ENCODE measurements around the gene SLC24A3.

SLC24A3 gene

DNA sequence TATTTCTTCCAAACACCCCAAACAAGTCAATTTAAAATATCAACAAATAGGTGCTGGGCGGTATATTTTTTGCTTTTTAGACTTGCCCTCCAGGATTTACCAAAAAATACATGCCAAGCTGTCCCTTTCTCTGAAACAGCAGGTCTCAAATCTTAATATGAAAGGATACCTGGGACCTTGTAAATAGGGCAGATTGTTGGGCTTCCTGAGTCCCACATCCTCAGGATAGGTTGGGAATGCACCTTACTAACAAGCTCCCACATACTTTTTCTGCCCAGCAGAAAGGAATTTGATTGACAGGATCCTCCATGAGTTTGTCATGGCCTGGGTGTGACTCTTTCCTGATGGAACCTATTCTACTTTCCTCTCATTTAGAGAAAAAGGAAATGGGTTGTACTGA lies 4.9 kb upstream of the SLC24A3 start:
- Histone ChIP-seq H3K4me2 (ENCODE audit: low read length) (no peak overlapping the region), H4K20me1 (ENCODE audit: insufficient read depth, low read length) (no peaks in the 10 kb centered on the region), H3K79me2 (ENCODE audit: low read length) (no peaks in the 10 kb centered on the region), H3K27me3 (ENCODE audit: low read depth, low read length) (peaks cover 60% of the 10 kb centered on the region), H2AFZ (ENCODE audit: low read depth, low read length) (no peak overlapping the region), H3K4me1 (ENCODE audit: low read length) (no peaks in the 10 kb centered on the region), H3K36me3 (replicated peaks; ENCODE audit: low read depth, low read length) (no peaks in the 10 kb centered on the region), H3K9ac (ENCODE audit: low read length) (no peak overlapping the region), H3K9me3 (ENCODE audit: insufficient read depth, low read length) (no peaks in the 10 kb centered on the region), H3K4me3 (ENCODE audit: low read length) (no peak overlapping the region), H3K27ac (ENCODE audit: low read length) (no peak overlapping the region)
- TF ChIP-seq, protein P1, sequence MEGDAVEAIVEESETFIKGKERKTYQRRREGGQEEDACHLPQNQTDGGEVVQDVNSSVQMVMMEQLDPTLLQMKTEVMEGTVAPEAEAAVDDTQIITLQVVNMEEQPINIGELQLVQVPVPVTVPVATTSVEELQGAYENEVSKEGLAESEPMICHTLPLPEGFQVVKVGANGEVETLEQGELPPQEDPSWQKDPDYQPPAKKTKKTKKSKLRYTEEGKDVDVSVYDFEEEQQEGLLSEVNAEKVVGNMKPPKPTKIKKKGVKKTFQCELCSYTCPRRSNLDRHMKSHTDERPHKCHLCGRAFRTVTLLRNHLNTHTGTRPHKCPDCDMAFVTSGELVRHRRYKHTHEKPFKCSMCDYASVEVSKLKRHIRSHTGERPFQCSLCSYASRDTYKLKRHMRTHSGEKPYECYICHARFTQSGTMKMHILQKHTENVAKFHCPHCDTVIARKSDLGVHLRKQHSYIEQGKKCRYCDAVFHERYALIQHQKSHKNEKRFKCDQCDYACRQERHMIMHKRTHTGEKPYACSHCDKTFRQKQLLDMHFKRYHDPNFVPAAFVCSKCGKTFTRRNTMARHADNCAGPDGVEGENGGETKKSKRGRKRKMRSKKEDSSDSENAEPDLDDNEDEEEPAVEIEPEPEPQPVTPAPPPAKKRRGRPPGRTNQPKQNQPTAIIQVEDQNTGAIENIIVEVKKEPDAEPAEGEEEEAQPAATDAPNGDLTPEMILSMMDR (IDR thresholded peaks at IDR 0.05; ENCODE audit: low read depth, low read length): no peak
- TF ChIP-seq EZH2phosphoT487 (IDR thresholded peaks at IDR 0.05; ENCODE audit: low read depth): no peak

DNA sequence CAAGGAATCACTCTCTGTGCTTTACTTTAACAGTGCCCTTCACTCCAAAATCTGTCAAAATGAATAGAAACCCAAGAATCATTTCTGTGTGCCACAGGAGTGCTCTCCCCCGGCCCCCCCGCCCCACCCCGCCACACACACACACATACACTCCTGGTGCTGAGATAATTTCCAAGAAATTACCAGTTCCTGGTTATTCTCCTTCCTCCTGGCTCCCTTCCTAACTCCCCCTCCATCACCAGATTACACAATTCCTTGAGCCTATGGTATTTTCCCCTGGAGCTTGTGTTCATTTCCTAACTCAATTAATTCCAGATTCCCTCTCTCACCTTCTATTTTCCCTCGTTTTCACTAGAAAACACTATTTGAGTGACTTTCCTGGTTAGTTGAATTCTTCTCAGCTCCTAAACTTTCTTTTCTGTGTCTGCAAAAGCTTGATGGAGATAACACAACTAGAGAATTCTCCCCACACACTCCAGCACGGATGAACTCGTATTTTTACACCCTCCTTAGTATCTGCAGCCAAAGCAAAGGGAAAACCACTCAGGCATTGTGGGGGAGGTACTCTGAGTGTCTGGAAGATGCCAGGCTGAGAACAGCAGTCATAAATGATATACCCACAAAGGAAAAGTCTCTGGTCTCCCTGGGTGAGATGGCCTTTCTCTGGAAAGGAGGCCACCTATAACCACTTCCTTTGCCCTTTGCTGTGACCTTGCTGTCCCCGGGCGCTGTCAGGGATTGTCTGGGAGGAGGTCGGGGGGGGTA lies 1.9 kb upstream of the SLC24A3 start:
- no peaks in the 10 kb centered on the region for H3K79me2 ChIP-seq (ENCODE audit: low read length)
- H2AFZ ChIP-seq (ENCODE audit: low read depth, low read length): no peak overlapping the region
- peaks cover 15% of the 10 kb centered on the region for H3K4me1 ChIP-seq (ENCODE audit: low read length)
- no peaks in the 10 kb centered on the region for H3K36me3 ChIP-seq (replicated peaks; ENCODE audit: low read depth, low read length)
- peaks cover 54% of the 10 kb centered on the region for H3K27me3 ChIP-seq (ENCODE audit: low read depth, low read length)
- H3K9me3 ChIP-seq (ENCODE audit: insufficient read depth, low read length): no peaks in the 10 kb centered on the region
- no peak overlapping the region for H3K27ac ChIP-seq (ENCODE audit: low read length)
- no peak overlapping the region for H3K9ac ChIP-seq (ENCODE audit: low read length)
- TF ChIP-seq, protein P1 (IDR thresholded peaks at IDR 0.05; ENCODE audit: low read depth, low read length): no peak
- TF ChIP-seq EZH2phosphoT487 (IDR thresholded peaks at IDR 0.05; ENCODE audit: low read depth): no peak
- no peaks in the 10 kb centered on the region for H4K20me1 ChIP-seq (ENCODE audit: insufficient read depth, low read length)
- H3K4me3 ChIP-seq (ENCODE audit: low read length): no peak overlapping the region
- H3K4me2 ChIP-seq (ENCODE audit: low read length): no peak overlapping the region

DNA sequence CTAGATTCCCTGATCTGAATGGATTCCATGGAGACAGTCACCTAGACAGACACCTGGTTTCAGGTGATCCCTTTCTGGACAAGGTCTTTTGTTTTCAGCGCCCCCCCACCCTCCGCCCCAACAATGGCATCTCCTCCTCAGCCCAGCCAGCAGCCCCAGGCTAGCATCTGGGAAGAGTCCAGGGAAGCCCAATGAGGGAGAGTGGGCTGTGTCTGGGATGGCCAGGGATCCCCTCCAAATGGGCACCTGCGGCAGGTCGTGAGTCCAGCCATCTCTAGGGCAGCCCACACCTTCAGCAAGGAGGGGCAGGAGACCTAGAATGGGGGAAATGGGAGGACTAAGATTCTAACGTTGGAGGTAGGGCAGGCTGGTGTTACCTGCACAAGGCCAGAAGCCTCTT lies 1.2 kb upstream of the SLC24A3 start:
- Histone ChIP-seq H3K36me3 (replicated peaks; ENCODE audit: low read depth, low read length) (no peaks in the 10 kb centered on the region), H3K27ac (ENCODE audit: low read length) (no peak overlapping the region), H3K79me2 (ENCODE audit: low read length) (no peaks in the 10 kb centered on the region), H3K4me2 (ENCODE audit: low read length) (no peak overlapping the region), H4K20me1 (ENCODE audit: insufficient read depth, low read length) (no peaks in the 10 kb centered on the region), H3K4me1 (ENCODE audit: low read length) (peaks cover 15% of the 10 kb centered on the region), H3K9me3 (ENCODE audit: insufficient read depth, low read length) (no peaks in the 10 kb centered on the region), H2AFZ (ENCODE audit: low read depth, low read length) (no peak overlapping the region), H3K9ac (ENCODE audit: low read length) (no peak overlapping the region), H3K27me3 (ENCODE audit: low read depth, low read length) (peaks cover 59% of the 10 kb centered on the region), H3K4me3 (ENCODE audit: low read length) (no peak overlapping the region)
- TF ChIP-seq EZH2phosphoT487 (IDR thresholded peaks at IDR 0.05; ENCODE audit: low read depth): no peak
- TF ChIP-seq, protein P1 (IDR thresholded peaks at IDR 0.05; ENCODE audit: low read depth, low read length): no peak

DNA sequence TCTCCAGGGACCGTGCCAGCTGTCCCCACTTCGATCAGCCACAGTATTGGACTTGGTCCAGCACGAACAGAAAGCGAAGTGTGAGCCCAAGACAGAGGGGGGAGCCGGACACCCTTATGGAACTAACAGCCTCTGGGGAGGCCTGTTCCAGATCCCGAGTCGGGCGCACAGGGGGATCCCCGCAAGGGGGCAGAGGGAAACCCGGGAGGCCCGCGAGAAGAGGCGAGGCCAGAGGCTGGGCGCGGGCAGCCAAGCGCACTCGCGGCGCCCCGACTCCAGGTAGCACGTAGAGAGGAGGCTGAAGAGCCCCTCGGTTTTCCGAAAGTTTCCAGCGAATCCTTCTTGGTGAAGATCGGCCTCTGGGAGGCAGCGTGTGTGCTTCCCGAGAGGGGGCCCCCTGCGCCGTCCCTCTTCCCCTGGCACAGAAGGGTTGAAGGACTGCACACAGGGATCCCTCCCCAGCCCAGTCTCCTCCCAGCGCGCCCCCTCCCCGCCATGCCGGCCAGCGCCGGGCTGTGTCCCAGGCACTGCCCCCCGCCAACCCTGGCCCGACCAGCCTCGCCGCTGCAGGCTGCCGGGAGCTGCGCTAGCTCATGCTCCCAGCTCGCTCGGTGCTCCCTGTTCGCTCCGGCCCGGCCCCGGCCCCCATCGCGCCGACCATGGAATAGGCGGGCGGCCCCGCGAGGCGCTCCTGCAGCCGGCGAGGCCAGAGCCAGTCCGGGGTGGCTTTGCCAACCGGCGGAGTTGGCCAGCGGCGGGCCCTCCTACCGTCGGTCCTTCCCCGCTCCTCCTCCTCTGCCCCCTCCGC lies 577 bp upstream of the SLC24A3 start:
- no peak overlapping the region for H2AFZ ChIP-seq (ENCODE audit: low read depth, low read length)
- peaks cover 59% of the 10 kb centered on the region for H3K27me3 ChIP-seq (ENCODE audit: low read depth, low read length)
- no peaks in the 10 kb centered on the region for H3K79me2 ChIP-seq (ENCODE audit: low read length)
- H3K9me3 ChIP-seq (ENCODE audit: insufficient read depth, low read length): no peaks in the 10 kb centered on the region
- H3K27ac ChIP-seq (ENCODE audit: low read length): no peak overlapping the region
- H3K36me3 ChIP-seq (replicated peaks; ENCODE audit: low read depth, low read length): no peaks in the 10 kb centered on the region
- H3K9ac ChIP-seq (ENCODE audit: low read length): no peak overlapping the region
- no peak overlapping the region for H3K4me2 ChIP-seq (ENCODE audit: low read length)
- no peak overlapping the region for H3K4me3 ChIP-seq (ENCODE audit: low read length)
- TF ChIP-seq, protein P1 (IDR thresholded peaks at IDR 0.05; ENCODE audit: low read depth, low read length): no peak
- no peak for TF ChIP-seq EZH2phosphoT487 (IDR thresholded peaks at IDR 0.05; ENCODE audit: low read depth)
- peaks cover 15% of the 10 kb centered on the region for H3K4me1 ChIP-seq (ENCODE audit: low read length)
- H4K20me1 ChIP-seq (ENCODE audit: insufficient read depth, low read length): no peaks in the 10 kb centered on the region
